Spleen (tissue), 11 donors: ENCODE measurements around the gene DGCR6. TPM values are rescaled to one million over a fixed set of nuclear protein-coding genes. Genes with fewer than 3 reads are reported as not detected.
"Not testable (repeated sequence)": the region's sequence is repeated elsewhere in the genome, so short reads cannot be mapped to it uniquely, and the experiment has no call there.

Experiments used
- DNase-seq: peaks from one replicate; pipeline ENCODE4 v3.0.0-alpha.2; 2020
- H3K27ac ChIP-seq, 8 donors: fragments of 200-600 bp; sonication (generic) in 7 of 8; 1 replicate in 4 of 8; 2 replicates in 4 of 8; pipeline versions ENCODE4 v1.5.0 to v1.8.0; 2016 to 2021; ENCODE audit warnings: inconsistent platforms in 4 of 8, mild to moderate bottlenecking in 4 of 8, moderate library complexity in 1 of 8
- H3K27me3 ChIP-seq, 7 donors: fragments of 200-600 bp; sonication (generic) in 6 of 7; replicated peaks in 1 of 7; 1 replicate in 4 of 7; 2 replicates in 3 of 7; pipeline versions ENCODE4 v1.5.0 to v1.8.0; 2016 to 2021; ENCODE audit warnings: inconsistent platforms in 3 of 7, mild to moderate bottlenecking in 1 of 7
- H3K36me3 ChIP-seq, 6 donors: fragments of 200-600 bp; sonication (generic) in 5 of 6; 1 replicate in 4 of 6; 2 replicates in 2 of 6; pipeline versions ENCODE4 v1.5.0 to v1.8.0; 2016 to 2021; ENCODE audit warnings: inconsistent platforms in 2 of 6
- H3K4me1 ChIP-seq, 6 donors: fragments of 200-600 bp; sonication (generic) in 5 of 6; 1 replicate in 3 of 6; 2 replicates in 3 of 6; pipeline versions ENCODE4 v1.5.0 to v1.8.0; 2016 to 2021; ENCODE audit warnings: inconsistent platforms in 3 of 6
- H3K4me3 ChIP-seq, 8 donors: fragments of 200-600 bp; sonication (generic) in 7 of 8; 1 replicate in 4 of 8; 2 replicates in 4 of 8; pipeline versions ENCODE4 v1.5.0 to v1.8.0; 2016 to 2021; ENCODE audit warnings: inconsistent platforms in 4 of 8, mild to moderate bottlenecking in 4 of 8, moderate library complexity in 2 of 8
- H3K9me3 ChIP-seq, 8 donors: fragments of 200-600 bp; sonication (generic) in 7 of 8; 1 replicate in 4 of 8; 2 replicates in 4 of 8; pipeline versions ENCODE4 v1.5.0 to v1.8.0; 2016 to 2021; ENCODE audit warnings: inconsistent platforms in 4 of 8
- WGBS, 5 donors: extraction: QIAGEN DNeasy Blood & Tissue Kit in 3 of 5; methylation state at CpG; one replicate each; pipeline versions ENCODE4 v1.1.5 to v1.1.7; 2013 to 2018; 5-methylcytosine and 5-hydroxymethylcytosine counted together
- intact Hi-C: fragments of 100-400 bp; cut with DNase I; formaldehyde crosslinking; loops from one replicate; pipeline ENCODE4 v1.15.0; 2023; ENCODE audit warnings: low total_unique reads
- polyA plus RNA-seq, 3 donors: library from polyadenylated mRNA; stranded (reverse); fragments of 200-250 nt; gene quantifications; one replicate each; pipeline ENCODE4 v1.2.1, GENCODE V29; 2013
- total RNA-seq, 7 donors: library from RNA; depleted of rRNA in 3 of 7; stranded (reverse); fragments of >200 nt in 3 of 7; fragmentation: NEBNext Ultra II Directional in 4 of 7; extraction: Animal tissue kit (Norgen Biotek cat#: 25700) in 4 of 7; gene quantifications; one replicate each; pipeline versions ENCODE4 v1.1.0 to v1.2.1, GENCODE V29; 2016 to 2021
- donor health status: healthy with polysubstance abuse.
- donor health status: DM: no; HTN: no; CAD: no; lungs with moderate emphysema.
- donor health status: DM: no; HTN: no; CAD: no.
- donor health status: Bipolar disorder and iron deficiency.
- donor health status: healthy.
- donor health status: DM: no; HTN: no; CAD: no.
- donor health status: DM: yes; HTN: yes; CAD: no.

DGCR6 gene
- total and polyA plus RNA-seq, 10 donors: 0.46 to 5.3 (median 1.5) TPM

DNA sequence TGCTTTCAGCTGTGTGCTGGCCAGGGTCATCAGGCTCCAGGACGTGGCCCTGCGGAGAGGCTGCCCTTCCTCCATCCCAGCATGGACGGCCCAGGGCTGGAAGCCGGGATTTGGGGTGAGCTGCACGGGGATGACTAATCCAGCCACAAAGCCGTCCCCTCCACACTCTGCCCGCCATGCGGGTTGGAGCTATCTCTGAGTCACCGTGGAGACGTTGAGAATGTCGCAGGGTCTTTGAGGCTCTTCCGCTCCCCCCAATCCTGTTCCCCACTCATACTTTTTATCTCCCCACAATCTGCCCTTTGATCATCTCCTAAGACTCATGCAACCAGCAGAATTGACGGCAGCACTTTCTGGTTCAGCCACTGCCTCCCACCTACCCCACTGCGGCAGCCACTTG lies 52.6 kb downstream of the DGCR6 start:
- H3K4me1 ChIP-seq, H3K9me3 ChIP-seq, H3K36me3 ChIP-seq, H3K27ac ChIP-seq, intact Hi-C loops, DNase-seq, H3K4me3 ChIP-seq: not testable (repeated sequence)
- H3K27me3 ChIP-seq: peaks cover 0 to 27% (median 0%) of the 10 kb centered on the region in 7 donors
- 67 to 79% (median 72%) methylated on average over 10 to 14 of the region's 14 CpGs for whole genome bisulfite sequencing, 5 donors

DNA sequence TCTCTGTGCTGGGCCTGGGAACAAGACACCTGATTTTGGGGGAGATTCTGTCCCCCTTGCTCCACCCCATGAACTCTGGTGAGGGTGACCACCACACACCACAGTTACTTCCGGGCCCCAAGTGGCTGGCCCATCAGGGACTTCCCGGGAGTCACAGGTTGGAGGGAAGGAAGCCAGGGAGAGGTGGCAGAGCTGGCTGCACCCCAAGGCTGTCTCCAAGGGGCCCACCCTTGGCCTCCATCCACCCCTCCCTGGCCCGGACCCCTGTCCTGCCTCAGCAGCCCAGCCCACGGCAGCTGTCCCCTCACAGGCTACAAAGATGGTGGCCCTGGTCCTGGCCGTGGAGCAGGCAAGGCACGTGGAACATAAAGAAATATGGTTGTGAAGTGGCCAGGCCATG lies 53.1 kb downstream of the DGCR6 start:
- intact Hi-C loops, H3K9me3 ChIP-seq, H3K4me3 ChIP-seq, DNase-seq, H3K36me3 ChIP-seq, H3K27ac ChIP-seq, H3K4me1 ChIP-seq: not testable (repeated sequence)
- 68 to 96% (median 78%) methylated on average over 3 to 6 of the region's 6 CpGs; no CpG with 5 or more reads in 1 of the 5 donors for WGBS, 5 donors
- peaks cover 0 to 25% (median 0%) of the 10 kb centered on the region in 7 donors for H3K27me3 ChIP-seq

DNA sequence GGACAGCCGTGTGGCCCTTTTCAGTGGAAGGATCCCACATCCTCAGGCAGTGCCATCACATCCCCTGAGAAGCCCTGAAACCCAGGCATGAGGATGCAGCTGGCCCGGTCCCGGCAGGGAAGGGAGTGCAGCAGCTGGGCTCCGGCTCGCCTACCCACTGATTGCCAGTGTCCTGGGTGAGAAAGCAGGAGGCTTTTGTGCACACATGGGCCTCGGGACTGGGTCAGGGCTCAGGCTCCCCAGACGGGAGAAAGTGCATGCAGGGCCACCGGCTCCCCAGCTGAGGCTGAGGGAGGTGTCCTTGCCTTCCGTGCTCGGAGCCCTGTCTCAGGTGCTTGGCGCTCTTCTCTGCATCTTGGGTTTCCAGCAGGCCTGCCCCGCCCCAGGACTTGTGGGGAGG lies 53.6 kb downstream of the DGCR6 start:
- peak; percentile 67 for DNase-seq
- H3K27ac ChIP-seq, H3K9me3 ChIP-seq, H3K4me3 ChIP-seq, H3K4me1 ChIP-seq, intact Hi-C loops, H3K36me3 ChIP-seq: not testable (repeated sequence)
- WGBS, 5 donors: 75 to 88% (median 80%) methylated on average over 6 to 12 of the region's 12 CpGs; no CpG with 5 or more reads in 1 of the 5 donors
- H3K27me3 ChIP-seq: peaks cover 0 to 25% (median 0%) of the 10 kb centered on the region in 7 donors

GRCh38 chr22:18960166-18960820 lies 54.2 kb downstream of the DGCR6 start:
- WGBS, 5 donors: 40 to 85% (median 75%) methylated on average over 1 to 10 of the region's 11 CpGs
- H3K36me3 ChIP-seq, H3K4me1 ChIP-seq, intact Hi-C loops, DNase-seq, H3K9me3 ChIP-seq, H3K27ac ChIP-seq, H3K4me3 ChIP-seq: not testable (repeated sequence)
- peaks cover 0 to 25% (median 0%) of the 10 kb centered on the region in 7 donors for H3K27me3 ChIP-seq

- H3K9me3 ChIP-seq, DNase-seq, H3K4me3 ChIP-seq, H3K4me1 ChIP-seq, H3K36me3 ChIP-seq, H3K27ac ChIP-seq, intact Hi-C loops: not testable (repeated sequence)
- peaks cover 0 to 21% (median 0%) of the 10 kb centered on the region in 7 donors for H3K27me3 ChIP-seq
- 66 to 76% (median 68%) methylated on average over 4 to 7 of the region's 7 CpGs for WGBS, 5 donors
These were observed 55.1 kb downstream of the DGCR6 start for GRCh38 chr22:18961201-18961600.

Other genes with a start within 250 kb of the DGCR6 start
- gene PRODH, start 30.0 kb downstream of the DGCR6 start, total RNA-seq: 1 to 10 TPM in 3 of 7 donors, under 1 TPM in 1, not detected in 3; 0.66 to 4.0 (median 1.5) TPM
- gene PRODH, start 30.0 kb downstream of the DGCR6 start, polyA plus RNA-seq: under 1 TPM; 0.55 to 0.70 (median 0.63) TPM
- gene DGCR2, start 216.1 kb downstream of the DGCR6 start, total RNA-seq: 10 to 100 TPM; 40.4 to 60.7 (median 51.3) TPM
- gene DGCR2, start 216.1 kb downstream of the DGCR6 start, polyA plus RNA-seq: 10 to 100 TPM in 2 of 3 donors, 1 to 10 TPM in 1; 9.5 to 26.0 (median 11.8) TPM
- not detected for gene TSSK2, start 225.0 kb downstream of the DGCR6 start, total RNA-seq
- under 1 TPM in 2 of 3 donors, not detected in 1; 0.03 to 0.06 TPM for gene TSSK2, start 225.0 kb downstream of the DGCR6 start, polyA plus RNA-seq
- 10 to 100 TPM; 13.4 to 21.3 (median 16.4) TPM for gene ESS2, start 238.3 kb downstream of the DGCR6 start, total RNA-seq
- 10 to 100 TPM; 13.2 to 17.3 (median 16.9) TPM for gene ESS2, start 238.3 kb downstream of the DGCR6 start, polyA plus RNA-seq
- gene GSC2, start 244.0 kb downstream of the DGCR6 start, total RNA-seq: not detected
- not detected for gene GSC2, start 244.0 kb downstream of the DGCR6 start, polyA plus RNA-seq